Measurements from ENCODE around the gene ZNF217.
"Not testable (repeated sequence)": the region's sequence is repeated elsewhere in the genome, so short reads cannot be mapped to it uniquely, and the experiment has no call there.

ZNF217 gene

GRCh38 chr20:53593466-53594007 is at the start of gene ZNF217:
TSS of gene ZNF217 (minus strand) at chr20:53593839. CDS start at chr20:53582826, 11,013 bp downstream.
- DNase-seq (ENCODE audit: low read depth in 2 of 2) = peak; percentile 59 to 61

- DNase-seq (ENCODE audit: low read depth in 2 of 2) = peak in 1 of 2 donors; percentile 34
Observed at GRCh38 chr20:53643031-53643832, 49.6 kb upstream of the ZNF217 start.

- DNase-seq (ENCODE audit: low read depth in 2 of 2) = peak in 1 of 2 donors; percentile 16
Observed at GRCh38 chr20:53642196-53643030, 48.8 kb upstream of the ZNF217 start.

- no peak for DNase-seq (ENCODE audit: low read depth in 2 of 2)
Observed at GRCh38 chr20:53639647-53640440, 46.2 kb upstream of the ZNF217 start.

GRCh38 chr20:53639128-53639527 is 45.5 kb upstream of the ZNF217 start:
- no peak for DNase-seq (ENCODE audit: low read depth in 2 of 2)

GRCh38 chr20:53637310-53637709 is 43.7 kb upstream of the ZNF217 start:
- not testable (repeated sequence) for DNase-seq (ENCODE audit: low read depth in 2 of 2)

- DNase-seq (ENCODE audit: low read depth in 2 of 2) = no peak
Observed at GRCh38 chr20:53636540-53637097, 43.0 kb upstream of the ZNF217 start.

GRCh38 chr20:53635221-53635620 is 41.6 kb upstream of the ZNF217 start:
- DNase-seq (ENCODE audit: low read depth in 2 of 2) = no peak

GRCh38 chr20:53631909-53632662 is 38.4 kb upstream of the ZNF217 start:
- no peak for DNase-seq (ENCODE audit: low read depth in 2 of 2)

- no peak for DNase-seq (ENCODE audit: low read depth in 2 of 2)
Observed at GRCh38 chr20:53629436-53629835, 35.8 kb upstream of the ZNF217 start.

GRCh38 chr20:53628758-53629157 is 35.1 kb upstream of the ZNF217 start:
- not testable (repeated sequence) for DNase-seq (ENCODE audit: low read depth in 2 of 2)

GRCh38 chr20:53628076-53628475 is 34.4 kb upstream of the ZNF217 start:
- DNase-seq (ENCODE audit: low read depth in 2 of 2) = no peak

GRCh38 chr20:53627001-53627400 is 33.4 kb upstream of the ZNF217 start:
- DNase-seq (ENCODE audit: low read depth in 2 of 2) = not testable (repeated sequence)

- DNase-seq (ENCODE audit: low read depth in 2 of 2) = no peak
Observed at GRCh38 chr20:53626584-53626983, 32.9 kb upstream of the ZNF217 start.

- DNase-seq (ENCODE audit: low read depth in 2 of 2) = no peak
Observed at GRCh38 chr20:53625311-53626129, 31.9 kb upstream of the ZNF217 start.

- DNase-seq (ENCODE audit: low read depth in 2 of 2) = not testable (repeated sequence)
Observed at GRCh38 chr20:53624927-53625250, 31.2 kb upstream of the ZNF217 start.

- DNase-seq (ENCODE audit: low read depth in 2 of 2) = no peak
Observed at GRCh38 chr20:53623454-53624211, 30.0 kb upstream of the ZNF217 start.

GRCh38 chr20:53623134-53623453 is 29.5 kb upstream of the ZNF217 start:
- no peak for DNase-seq (ENCODE audit: low read depth in 2 of 2)
